Ascending aorta (tissue), 2 donors: ENCODE results near the gene TP53. TPM values are rescaled to one million over a fixed set of nuclear protein-coding genes. Genes with fewer than 3 reads are reported as not detected.

Source experiments
- DNase-seq, 2 donors: peaks; one replicate each; pipeline ENCODE4 v3.0.0-alpha.2; 2019; ENCODE audit warnings: low spot score in 2 of 2
- H3K27ac ChIP-seq, 2 donors: fragments of 200-600 bp; sonication (generic); one replicate each; pipeline ENCODE4 v1.5.1; 2016 to 2017; ENCODE audit warnings: mild to moderate bottlenecking in 1 of 2
- H3K27me3 ChIP-seq: fragments of 200-600 bp; sonication (generic); one replicate; pipeline ENCODE4 v1.5.1; 2017
- H3K36me3 ChIP-seq, 2 donors: fragments of 200-600 bp; sonication (generic); one replicate each; pipeline ENCODE4 v1.5.1; 2016
- H3K4me1 ChIP-seq, 2 donors: fragments of 200-600 bp; sonication (generic); one replicate each; pipeline ENCODE4 v1.5.1; 2016 to 2017; ENCODE audit warnings: mild to moderate bottlenecking in 1 of 2
- H3K4me3 ChIP-seq, 2 donors: fragments of 200-600 bp; sonication (generic); one replicate each; pipeline ENCODE4 v1.5.1; 2016 to 2017; ENCODE audit warnings: mild to moderate bottlenecking in 1 of 2
- H3K9me3 ChIP-seq, 2 donors: fragments of 200-600 bp; sonication (generic); one replicate each; pipeline ENCODE4 v1.5.1; 2016
- CTCF ChIP-seq, 3 experiments: fragments of 200-600 bp in 2 of 3; fragments of 450-650 bp in 1 of 3; sonication (generic) in 2 of 3; IDR thresholded peaks; one replicate each; pipeline ENCODE4 v1.5.1; 2016 to 2019; ENCODE audit warnings: antibody characterized with exemption in 3 of 3, mild to moderate bottlenecking in 1 of 3, moderate library complexity in 1 of 3
- intact Hi-C: fragments of 100-400 bp; cut with DNase I; formaldehyde crosslinking; loops from one replicate; pipeline ENCODE4 v1.15.1; 2023
- total RNA-seq: library from RNA; depleted of rRNA; stranded (reverse); fragments of >200 nt; gene quantifications from one replicate; pipeline ENCODE4 v1.1.0, GENCODE V29; 2016

Gene TP53
- total RNA-seq, 1 donor from 2014 or later, result 48.0 TPM

GRCh38 chr17:7697828-7698588, 10.7 kb upstream of the TP53 start:
- DNase-seq, result no peak
- intact Hi-C loops, result no loop called here
- no peak overlapping the region for H3K27ac ChIP-seq
- H3K4me1 ChIP-seq, result no peaks in the 10 kb centered on the region
- no peaks in the 10 kb centered on the region for H3K27me3 ChIP-seq
- H3K36me3 ChIP-seq, result peaks cover 9 to 34% of the 10 kb centered on the region in 2 donors
- no peak overlapping the region for H3K4me3 ChIP-seq
- TF ChIP-seq CTCF (IDR thresholded peaks at IDR 0.05), result no peak
- H3K9me3 ChIP-seq, result no peaks in the 10 kb centered on the region

- TF ChIP-seq CTCF (IDR thresholded peaks at IDR 0.05), result no peak
- DNase-seq, result no peak
- intact Hi-C loops, result no loop called here
- peaks cover 0 to 12% of the 10 kb centered on the region in 2 donors for H3K36me3 ChIP-seq
- H3K27ac ChIP-seq, result no peak overlapping the region
- no peaks in the 10 kb centered on the region for H3K9me3 ChIP-seq
- no peaks in the 10 kb centered on the region for H3K4me1 ChIP-seq
- no peak overlapping the region for H3K4me3 ChIP-seq
- no peaks in the 10 kb centered on the region for H3K27me3 ChIP-seq
Observed at GRCh38 chr17:7695586-7695985, 8.3 kb upstream of the TP53 start.

- peak overlapping the region; percentile 2 to 41 for H3K27ac ChIP-seq
- intact Hi-C loops, result loop anchor here (1.0 to 10.0 kb wide), 9 partner anchors 28 to 382 kb away; partner anchors contain the start of genes DNAH2, EIF5A, FXR2 and KCTD11
Observed at GRCh38 chr17:7688808-7689316, 1.6 kb upstream of the TP53 start.

GRCh38 chr17:7687908-7688807, 868 bp upstream of the TP53 start, which contains the start of gene WRAP53:
Gene WRAP53, plus strand, starts transcription at chr17:7688477. Its CDS starts 172 bp downstream, at chr17:7688649.
- H3K9me3 ChIP-seq, result no peaks in the 10 kb centered on the region

More at GRCh38 chr17:7688808-7689316, 1.6 kb upstream of the TP53 start:
- no peaks in the 10 kb centered on the region for H3K27me3 ChIP-seq
- no peaks in the 10 kb centered on the region for H3K9me3 ChIP-seq
- no peak for TF ChIP-seq CTCF (IDR thresholded peaks at IDR 0.05)
- peak overlapping the region; percentile 40 to 70 for H3K4me3 ChIP-seq
- no peak for DNase-seq
- peaks cover 9 to 16% of the 10 kb centered on the region in 2 donors for H3K4me1 ChIP-seq
- no peaks in the 10 kb centered on the region for H3K36me3 ChIP-seq

More at GRCh38 chr17:7687908-7688807, 868 bp upstream of the TP53 start, which contains the start of gene WRAP53:
- Histone ChIP-seq H3K27ac (peak within 1 kb of the TSS; percentile 87 to 94), H3K27me3 (no peaks in the 10 kb centered on the region), H3K4me1 (peaks cover 9 to 16% of the 10 kb centered on the region in 2 donors), H3K36me3 (no peaks in the 10 kb centered on the region), H3K4me3 (peak within 1 kb of the TSS; percentile 70 to 79)
- DNase-seq, result peak; percentile 97 to 100
- TF ChIP-seq CTCF (IDR thresholded peaks at IDR 0.05), result peak; percentile 94 to 99 (median 99)
- intact Hi-C loops, result loop anchor here (1.0 to 10.0 kb wide), 12 partner anchors 29 to 445 kb away; partner anchors contain the start of genes DNAH2, EIF5A, FXR2 and GABARAP
